ENCODE measurements around the gene PEX11B. TPM values are rescaled to one million over a fixed set of nuclear protein-coding genes. Genes with fewer than 3 reads are reported as not detected.
A peak's percentile ranks its signal among the peaks of the same experiment; 100 is the strongest.

PEX11B gene
- total RNA-seq, 2 donors from 2014 or later, result 28.2 to 31.1 TPM

- Histone ChIP-seq H3K4me1 (peaks cover 13% of the 10 kb centered on the region), H3K27ac (peak overlapping the region; percentile 65), H3K9me3 (no peaks in the 10 kb centered on the region), H3K27me3 (peaks cover 25% of the 10 kb centered on the region), H3K9ac (ENCODE audit: low read depth in 2 of 2, low read length in 2 of 2) (peak overlapping the region; percentile 9 to 70), H3K36me3 (no peaks in the 10 kb centered on the region), H3K4me3 (peak overlapping the region; percentile 34)
- intact Hi-C loops (cut with DNase I), result loop anchor here (5.0 kb wide), 1 partner anchor 43 kb away; the partner anchor contains the start of gene PEX11B
- no peak for DNase-seq
- TF ChIP-seq, protein P1, sequence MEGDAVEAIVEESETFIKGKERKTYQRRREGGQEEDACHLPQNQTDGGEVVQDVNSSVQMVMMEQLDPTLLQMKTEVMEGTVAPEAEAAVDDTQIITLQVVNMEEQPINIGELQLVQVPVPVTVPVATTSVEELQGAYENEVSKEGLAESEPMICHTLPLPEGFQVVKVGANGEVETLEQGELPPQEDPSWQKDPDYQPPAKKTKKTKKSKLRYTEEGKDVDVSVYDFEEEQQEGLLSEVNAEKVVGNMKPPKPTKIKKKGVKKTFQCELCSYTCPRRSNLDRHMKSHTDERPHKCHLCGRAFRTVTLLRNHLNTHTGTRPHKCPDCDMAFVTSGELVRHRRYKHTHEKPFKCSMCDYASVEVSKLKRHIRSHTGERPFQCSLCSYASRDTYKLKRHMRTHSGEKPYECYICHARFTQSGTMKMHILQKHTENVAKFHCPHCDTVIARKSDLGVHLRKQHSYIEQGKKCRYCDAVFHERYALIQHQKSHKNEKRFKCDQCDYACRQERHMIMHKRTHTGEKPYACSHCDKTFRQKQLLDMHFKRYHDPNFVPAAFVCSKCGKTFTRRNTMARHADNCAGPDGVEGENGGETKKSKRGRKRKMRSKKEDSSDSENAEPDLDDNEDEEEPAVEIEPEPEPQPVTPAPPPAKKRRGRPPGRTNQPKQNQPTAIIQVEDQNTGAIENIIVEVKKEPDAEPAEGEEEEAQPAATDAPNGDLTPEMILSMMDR (IDR thresholded peaks at IDR 0.05), result no peak
Observed at GRCh38 chr1:145959957-145960467, 41.5 kb upstream of the PEX11B start.

GRCh38 chr1:145959333-145959732 lies 40.8 kb upstream of the PEX11B start:
- peak overlapping the region in 1 of 2 donors; percentile 9 for H3K9ac ChIP-seq (ENCODE audit: low read depth in 2 of 2, low read length in 2 of 2)
- intact Hi-C loops (cut with DNase I), result loop anchor here (5.0 kb wide), 1 partner anchor 42 kb away; the partner anchor contains the start of gene PEX11B
- H3K36me3 ChIP-seq, result no peaks in the 10 kb centered on the region
- peaks cover 25% of the 10 kb centered on the region for H3K27me3 ChIP-seq
- no peak overlapping the region for H3K27ac ChIP-seq
- no peak for DNase-seq
- H3K4me1 ChIP-seq, result peaks cover 13% of the 10 kb centered on the region
- H3K9me3 ChIP-seq, result no peaks in the 10 kb centered on the region
- H3K4me3 ChIP-seq, result no peak overlapping the region
- TF ChIP-seq, protein P1 (IDR thresholded peaks at IDR 0.05), result no peak

GRCh38 chr1:145958734-145959133 lies 40.2 kb upstream of the PEX11B start:
- Histone ChIP-seq H3K36me3 (no peaks in the 10 kb centered on the region), H3K4me1 (peaks cover 13% of the 10 kb centered on the region), H3K27ac (no peak overlapping the region), H3K9ac (ENCODE audit: low read depth in 2 of 2, low read length in 2 of 2) (no peak overlapping the region), H3K4me3 (no peak overlapping the region), H3K9me3 (no peaks in the 10 kb centered on the region), H3K27me3 (peaks cover 25% of the 10 kb centered on the region)
- TF ChIP-seq, protein P1 (IDR thresholded peaks at IDR 0.05), result no peak
- no peak for DNase-seq
- intact Hi-C loops (cut with DNase I), result loop anchor here (5.0 kb wide), 1 partner anchor 41 kb away; the partner anchor contains the start of gene PEX11B

- H3K4me1 ChIP-seq, result peaks cover 13% of the 10 kb centered on the region
- no peaks in the 10 kb centered on the region for H3K9me3 ChIP-seq
- peak within 1 kb of the TSS; percentile 74 for H3K4me3 ChIP-seq
- peak within 1 kb of the TSS; percentile 44 to 70 for H3K9ac ChIP-seq (ENCODE audit: low read depth in 2 of 2, low read length in 2 of 2)
- intact Hi-C loops (cut with DNase I), result loop anchor here (5.0 kb wide), 1 partner anchor 40 kb away; the partner anchor contains the start of gene PEX11B
- TF ChIP-seq, protein P1 (IDR thresholded peaks at IDR 0.05), result no peak
- no peaks in the 10 kb centered on the region for H3K36me3 ChIP-seq
- peaks cover 25% of the 10 kb centered on the region for H3K27me3 ChIP-seq
- peak; percentile 96 for DNase-seq
- H3K27ac ChIP-seq, result peak within 1 kb of the TSS; percentile 90
Observed at GRCh38 chr1:145957443-145958319, 39.2 kb upstream of the PEX11B start, which contains the start of gene LIX1L. Gene LIX1L, minus strand, starts transcription at chr1:145958017. Its CDS starts 90 bp downstream, at chr1:145957927.

- Histone ChIP-seq H3K4me3 (peak overlapping the region; percentile 74), H3K27ac (peak overlapping the region; percentile 90), H3K4me1 (peaks cover 13% of the 10 kb centered on the region), H3K9me3 (no peaks in the 10 kb centered on the region), H3K9ac (ENCODE audit: low read depth in 2 of 2, low read length in 2 of 2) (peak overlapping the region; percentile 44 to 70), H3K27me3 (peaks cover 21% of the 10 kb centered on the region), H3K36me3 (no peaks in the 10 kb centered on the region)
- TF ChIP-seq, protein P1 (IDR thresholded peaks at IDR 0.05), result no peak
- intact Hi-C loops (cut with DNase I), result loop anchor here (5.0 kb wide), 1 partner anchor 40 kb away; the partner anchor contains the start of gene PEX11B
- no peak for DNase-seq
Observed at GRCh38 chr1:145956781-145957442, 38.4 kb upstream of the PEX11B start.

All from colonic mucosa (tissue), 4 donors.